ENCODE data around the gene HTN3.
"Not testable (repeated sequence)": the region's sequence is repeated elsewhere in the genome, so short reads cannot be mapped to it uniquely, and the experiment has no call there.

Gene HTN3

DNA sequence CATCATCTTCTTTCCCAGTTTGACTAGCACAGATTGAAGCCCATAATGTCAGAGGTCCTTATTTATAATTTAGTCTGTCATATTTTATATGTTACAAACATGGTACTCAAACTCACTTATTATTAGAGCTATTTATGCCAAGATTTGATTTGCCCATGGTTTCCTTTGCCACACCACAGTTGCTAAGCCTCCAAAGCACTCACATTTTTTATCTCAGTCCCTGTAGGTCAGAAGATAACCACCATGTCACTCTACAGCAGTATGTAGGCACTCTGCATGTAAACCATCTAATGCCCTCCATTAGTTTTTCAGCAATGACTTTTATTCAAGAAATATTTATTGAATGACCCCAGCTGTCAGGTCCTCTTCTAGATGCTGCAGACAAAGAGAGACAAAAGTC is 25.8 kb upstream of the HTN3 start:
- H2AFZ ChIP-seq (ENCODE audit: low read depth, low read length), result no peak overlapping the region
- H3K4me3 ChIP-seq (ENCODE audit: low read depth in 1 of 2, low read length in 2 of 2), result no peak overlapping the region
- H3K9ac ChIP-seq (ENCODE audit: low read depth, low read length), result no peak overlapping the region
- TF ChIP-seq, protein P1, sequence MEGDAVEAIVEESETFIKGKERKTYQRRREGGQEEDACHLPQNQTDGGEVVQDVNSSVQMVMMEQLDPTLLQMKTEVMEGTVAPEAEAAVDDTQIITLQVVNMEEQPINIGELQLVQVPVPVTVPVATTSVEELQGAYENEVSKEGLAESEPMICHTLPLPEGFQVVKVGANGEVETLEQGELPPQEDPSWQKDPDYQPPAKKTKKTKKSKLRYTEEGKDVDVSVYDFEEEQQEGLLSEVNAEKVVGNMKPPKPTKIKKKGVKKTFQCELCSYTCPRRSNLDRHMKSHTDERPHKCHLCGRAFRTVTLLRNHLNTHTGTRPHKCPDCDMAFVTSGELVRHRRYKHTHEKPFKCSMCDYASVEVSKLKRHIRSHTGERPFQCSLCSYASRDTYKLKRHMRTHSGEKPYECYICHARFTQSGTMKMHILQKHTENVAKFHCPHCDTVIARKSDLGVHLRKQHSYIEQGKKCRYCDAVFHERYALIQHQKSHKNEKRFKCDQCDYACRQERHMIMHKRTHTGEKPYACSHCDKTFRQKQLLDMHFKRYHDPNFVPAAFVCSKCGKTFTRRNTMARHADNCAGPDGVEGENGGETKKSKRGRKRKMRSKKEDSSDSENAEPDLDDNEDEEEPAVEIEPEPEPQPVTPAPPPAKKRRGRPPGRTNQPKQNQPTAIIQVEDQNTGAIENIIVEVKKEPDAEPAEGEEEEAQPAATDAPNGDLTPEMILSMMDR (IDR thresholded peaks at IDR 0.05; ENCODE audit: borderline replicate concordance, extremely low read depth, low read length, poor library complexity, severe bottlenecking), result no peak
- no peak for TF ChIP-seq EZH2 (IDR thresholded peaks at IDR 0.05; ENCODE audit: borderline replicate concordance, low read depth, low read length, severe bottlenecking)
- H4K20me1 ChIP-seq (ENCODE audit: insufficient read depth, low read length), result no peaks in the 10 kb centered on the region
- H3K27ac ChIP-seq (ENCODE audit: low read length), result no peak overlapping the region
- H3K79me2 ChIP-seq (ENCODE audit: insufficient read depth, low read length), result no peaks in the 10 kb centered on the region
- H3K4me2 ChIP-seq (ENCODE audit: insufficient read depth, low read length), result no peak overlapping the region
- H3K27me3 ChIP-seq (ENCODE audit: insufficient read depth, low read length, poor library complexity), result no peaks in the 10 kb centered on the region
- H3K9me3 ChIP-seq (ENCODE audit: insufficient read depth, low read length, severe bottlenecking), result no peaks in the 10 kb centered on the region
- ATAC-seq (ENCODE audit: insufficient read depth, low read depth), result no peak
- H3K36me3 ChIP-seq (ENCODE audit: insufficient read depth, low read length), result no peaks in the 10 kb centered on the region
- H3K4me1 ChIP-seq (ENCODE audit: insufficient read depth, low read length), result no peaks in the 10 kb centered on the region
- DNase-seq, result no peak

DNA sequence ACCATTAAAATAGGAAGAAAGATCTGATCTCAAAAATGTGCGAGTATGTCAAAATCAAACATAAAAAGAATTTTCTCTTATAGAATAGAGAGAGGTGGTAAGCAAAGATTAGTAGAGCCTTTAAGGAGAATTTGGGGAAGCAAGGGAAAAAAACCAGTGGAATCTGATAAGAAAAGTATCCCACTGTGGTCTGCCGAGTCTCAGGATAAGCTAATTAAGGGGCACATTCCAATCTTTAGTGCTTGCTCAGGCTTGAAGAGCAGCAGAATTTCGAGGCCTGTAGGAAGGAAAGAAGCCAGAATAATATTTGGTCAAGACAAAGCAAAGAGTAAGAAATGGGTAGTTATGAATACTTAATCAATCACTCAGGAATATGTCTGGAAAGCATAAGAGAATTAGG is 19.5 kb upstream of the HTN3 start:
- no peak overlapping the region for H2AFZ ChIP-seq (ENCODE audit: low read depth, low read length)
- no peaks in the 10 kb centered on the region for H4K20me1 ChIP-seq (ENCODE audit: insufficient read depth, low read length)
- DNase-seq, result no peak
- no peak overlapping the region for H3K4me2 ChIP-seq (ENCODE audit: insufficient read depth, low read length)
- H3K9me3 ChIP-seq (ENCODE audit: insufficient read depth, low read length, severe bottlenecking), result no peaks in the 10 kb centered on the region
- TF ChIP-seq, protein P1 (IDR thresholded peaks at IDR 0.05; ENCODE audit: borderline replicate concordance, extremely low read depth, low read length, poor library complexity, severe bottlenecking), result no peak
- no peak for TF ChIP-seq EZH2 (IDR thresholded peaks at IDR 0.05; ENCODE audit: borderline replicate concordance, low read depth, low read length, severe bottlenecking)
- no peak overlapping the region for H3K27ac ChIP-seq (ENCODE audit: low read length)
- no peaks in the 10 kb centered on the region for H3K36me3 ChIP-seq (ENCODE audit: insufficient read depth, low read length)
- H3K4me3 ChIP-seq (ENCODE audit: low read depth in 1 of 2, low read length in 2 of 2), result no peak overlapping the region
- no peak overlapping the region for H3K9ac ChIP-seq (ENCODE audit: low read depth, low read length)
- H3K27me3 ChIP-seq (ENCODE audit: insufficient read depth, low read length, poor library complexity), result no peaks in the 10 kb centered on the region
- H3K4me1 ChIP-seq (ENCODE audit: insufficient read depth, low read length), result no peaks in the 10 kb centered on the region
- no peaks in the 10 kb centered on the region for H3K79me2 ChIP-seq (ENCODE audit: insufficient read depth, low read length)
- no peak for ATAC-seq (ENCODE audit: insufficient read depth, low read depth)

DNA sequence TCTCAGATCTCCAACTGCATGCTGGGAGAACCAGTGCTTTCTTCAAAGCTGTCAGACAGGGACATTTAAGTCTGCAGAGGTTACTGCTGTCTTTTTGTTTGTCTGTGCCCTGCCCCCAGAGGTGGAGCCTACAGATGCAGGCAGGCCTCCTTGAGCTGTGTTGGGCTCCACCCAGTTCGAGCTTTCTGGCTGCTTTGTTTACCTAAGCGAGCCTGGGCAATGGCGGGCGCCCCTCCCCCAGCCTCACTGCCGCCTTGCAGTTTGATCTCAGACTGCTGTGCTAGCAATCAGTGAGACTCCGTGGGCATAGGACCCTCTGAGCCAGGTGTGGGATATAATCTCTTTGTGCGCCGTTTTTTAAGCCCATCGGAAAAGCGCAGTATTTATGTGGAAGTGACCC is 9.3 kb upstream of the HTN3 start:
- H3K4me1 ChIP-seq (ENCODE audit: insufficient read depth, low read length); H3K27me3 ChIP-seq (ENCODE audit: insufficient read depth, low read length, poor library complexity); ATAC-seq (ENCODE audit: insufficient read depth, low read depth); DNase-seq; H2AFZ ChIP-seq (ENCODE audit: low read depth, low read length); H3K27ac ChIP-seq (ENCODE audit: low read length); H3K79me2 ChIP-seq (ENCODE audit: insufficient read depth, low read length); H3K9me3 ChIP-seq (ENCODE audit: insufficient read depth, low read length, severe bottlenecking); H3K9ac ChIP-seq (ENCODE audit: low read depth, low read length); H3K36me3 ChIP-seq (ENCODE audit: insufficient read depth, low read length); H3K4me3 ChIP-seq (ENCODE audit: low read depth in 1 of 2, low read length in 2 of 2); H3K4me2 ChIP-seq (ENCODE audit: insufficient read depth, low read length); H4K20me1 ChIP-seq (ENCODE audit: insufficient read depth, low read length): not testable (repeated sequence)

DNA sequence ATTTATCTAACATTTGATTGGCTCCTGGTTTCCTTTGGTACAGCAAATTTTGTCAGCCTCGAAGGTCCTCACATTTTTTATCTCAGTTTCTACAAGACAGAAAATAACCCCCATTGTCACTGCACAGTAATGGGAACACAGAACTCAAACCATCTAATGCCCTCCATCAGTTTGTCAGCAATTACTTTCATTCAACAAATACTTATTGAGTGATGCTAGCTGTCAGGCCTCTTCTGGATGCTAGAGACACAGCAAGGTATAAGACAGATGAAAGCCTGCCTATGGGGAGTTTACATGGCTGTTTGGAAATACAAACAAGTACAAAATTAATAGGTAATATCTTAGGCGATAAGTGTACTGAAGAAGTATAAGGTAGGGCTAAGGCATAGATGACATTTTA is 5.0 kb upstream of the HTN3 start:
- Histone ChIP-seq H3K4me1 (ENCODE audit: insufficient read depth, low read length) (no peaks in the 10 kb centered on the region), H4K20me1 (ENCODE audit: insufficient read depth, low read length) (no peaks in the 10 kb centered on the region), H3K4me2 (ENCODE audit: insufficient read depth, low read length) (no peak overlapping the region), H3K36me3 (ENCODE audit: insufficient read depth, low read length) (no peaks in the 10 kb centered on the region), H2AFZ (ENCODE audit: low read depth, low read length) (no peak overlapping the region), H3K79me2 (ENCODE audit: insufficient read depth, low read length) (no peaks in the 10 kb centered on the region), H3K27me3 (ENCODE audit: insufficient read depth, low read length, poor library complexity) (no peaks in the 10 kb centered on the region), H3K4me3 (ENCODE audit: low read depth in 1 of 2, low read length in 2 of 2) (no peak overlapping the region), H3K9ac (ENCODE audit: low read depth, low read length) (no peak overlapping the region), H3K27ac (ENCODE audit: low read length) (no peak overlapping the region), H3K9me3 (ENCODE audit: insufficient read depth, low read length, severe bottlenecking) (no peaks in the 10 kb centered on the region)
- no peak for DNase-seq
- no peak for ATAC-seq (ENCODE audit: insufficient read depth, low read depth)
- TF ChIP-seq EZH2 (IDR thresholded peaks at IDR 0.05; ENCODE audit: borderline replicate concordance, low read depth, low read length, severe bottlenecking), result no peak
- TF ChIP-seq, protein P1 (IDR thresholded peaks at IDR 0.05; ENCODE audit: borderline replicate concordance, extremely low read depth, low read length, poor library complexity, severe bottlenecking), result no peak

Measured in DND-41 (cell line).